NCI-H2081 treated with DMSO at 0.1 percent for 48 hours (cell line): ENCODE data around the gene FADS3.

Experiments used
- DNase-seq: peaks from one replicate; lab custom pipeline; 2025; lab: John Stamatoyannopoulos, UW

FADS3 gene

DNA sequence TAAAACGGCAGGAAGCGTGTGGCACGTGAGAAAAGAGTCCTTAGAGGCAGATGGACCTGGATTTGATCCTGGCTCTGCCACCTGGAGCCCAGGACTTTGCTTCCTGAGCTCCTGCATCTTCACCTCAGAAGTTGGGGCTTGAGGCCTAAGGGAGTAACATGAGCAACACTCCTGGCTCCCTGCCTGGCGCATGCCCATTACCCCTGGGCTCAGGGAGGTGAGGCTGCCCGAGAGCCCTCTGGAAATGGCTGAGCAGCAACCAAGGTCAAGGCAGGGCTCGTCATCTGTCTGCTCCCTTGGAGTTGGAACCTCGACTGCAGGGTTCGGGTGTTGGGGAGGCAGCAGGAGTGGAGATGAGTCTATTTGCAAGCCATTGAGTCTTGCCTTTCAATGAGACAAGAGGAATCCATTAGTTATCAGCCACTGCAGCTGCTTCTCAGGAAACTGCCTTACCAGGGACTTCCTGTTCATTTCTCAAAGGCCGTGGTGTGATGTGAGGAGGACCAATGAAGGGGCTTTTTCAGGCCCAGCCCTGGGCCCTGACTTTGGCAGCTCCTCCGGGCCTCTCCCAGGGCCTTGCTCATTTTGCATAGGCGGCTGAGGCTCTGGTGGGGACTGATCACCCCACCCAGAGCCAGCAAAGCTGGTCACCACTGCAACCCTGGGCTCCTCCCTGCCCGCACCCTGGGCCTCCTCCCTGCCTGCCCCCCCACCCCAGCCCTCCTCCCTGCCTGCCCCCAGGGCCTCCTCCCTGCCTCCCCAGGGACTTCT, 56.9 kb downstream of the FADS3 start:
- peak; percentile 29 for DNase-seq

DNA sequence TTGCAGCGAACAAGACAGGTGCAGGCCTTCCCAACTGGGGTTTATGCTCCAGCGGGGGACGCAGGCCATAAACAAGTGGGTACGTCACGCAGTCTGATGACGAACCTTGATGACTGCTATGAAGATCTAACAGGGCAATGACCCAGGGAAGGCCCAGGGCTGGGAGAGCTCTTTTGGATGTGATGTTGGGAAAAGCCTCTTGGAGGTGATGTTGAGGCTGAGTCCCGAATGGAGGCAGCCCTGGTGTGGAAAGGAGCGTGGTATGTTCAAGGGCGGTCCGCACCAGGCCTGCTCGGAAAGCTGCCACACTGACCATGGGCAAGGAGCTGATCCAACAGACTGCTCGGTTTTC, 57.4 kb downstream of the FADS3 start:
- DNase-seq, result no peak

DNA sequence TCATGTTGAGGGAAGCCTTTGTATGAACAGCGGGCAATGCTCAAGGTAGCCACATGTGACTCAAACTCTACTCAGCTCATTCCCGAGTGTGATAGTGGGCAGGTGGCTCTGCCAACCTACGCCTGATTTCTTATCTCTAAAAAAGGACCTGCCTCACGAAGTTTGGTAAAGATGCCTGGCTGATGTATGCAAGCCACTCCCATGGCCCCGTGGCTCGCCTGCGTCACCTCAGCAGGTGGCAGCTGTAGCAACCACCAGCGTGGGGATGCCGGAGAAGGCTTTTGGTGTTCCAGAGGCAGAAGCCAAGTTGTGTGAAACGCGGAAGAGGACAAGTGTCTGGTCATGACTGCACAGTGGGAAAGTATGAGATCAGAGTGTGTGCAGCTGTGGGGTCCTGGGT, 57.9 kb downstream of the FADS3 start:
- no peak for DNase-seq

DNA sequence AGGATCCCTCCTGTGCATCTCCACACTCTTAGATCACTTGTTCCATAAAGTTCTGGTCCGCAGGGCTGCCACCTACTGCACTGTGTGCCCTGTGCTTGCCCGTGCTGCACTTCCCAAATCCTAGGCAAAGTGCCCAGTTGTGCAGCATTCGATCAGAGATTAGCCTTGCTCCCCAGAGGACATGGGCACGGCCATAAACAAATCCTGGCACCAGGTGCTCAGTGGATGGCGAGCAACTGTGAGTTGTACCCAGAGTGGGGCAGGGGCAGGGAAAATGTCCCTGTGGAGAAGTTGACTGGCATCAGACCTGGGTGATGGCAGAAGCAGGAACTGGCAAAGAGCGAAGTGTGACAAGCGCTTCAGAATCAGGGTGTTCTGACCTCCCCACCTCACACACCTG, 58.6 kb downstream of the FADS3 start:
- no peak for DNase-seq

DNA sequence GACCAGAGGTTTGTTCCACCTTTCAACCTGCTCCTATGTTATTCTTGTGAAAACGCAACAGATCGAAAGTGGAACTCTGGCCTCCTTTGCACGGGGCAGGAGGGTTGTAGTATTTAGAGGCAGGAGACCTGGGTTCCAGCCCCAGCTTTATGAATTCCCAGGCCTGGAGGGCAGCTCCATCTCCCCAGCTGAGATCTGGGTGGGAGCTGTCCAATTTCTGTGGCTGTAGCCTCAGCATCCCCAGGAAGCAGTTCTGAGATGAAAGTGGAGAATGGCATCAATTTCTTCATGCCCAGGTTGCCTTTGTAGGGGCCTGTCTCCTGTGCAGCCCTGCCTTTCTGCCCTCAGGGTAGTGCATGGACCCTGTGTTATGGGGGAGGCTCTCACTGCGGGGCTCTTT, 59.1 kb downstream of the FADS3 start:
- DNase-seq, result no peak

DNA sequence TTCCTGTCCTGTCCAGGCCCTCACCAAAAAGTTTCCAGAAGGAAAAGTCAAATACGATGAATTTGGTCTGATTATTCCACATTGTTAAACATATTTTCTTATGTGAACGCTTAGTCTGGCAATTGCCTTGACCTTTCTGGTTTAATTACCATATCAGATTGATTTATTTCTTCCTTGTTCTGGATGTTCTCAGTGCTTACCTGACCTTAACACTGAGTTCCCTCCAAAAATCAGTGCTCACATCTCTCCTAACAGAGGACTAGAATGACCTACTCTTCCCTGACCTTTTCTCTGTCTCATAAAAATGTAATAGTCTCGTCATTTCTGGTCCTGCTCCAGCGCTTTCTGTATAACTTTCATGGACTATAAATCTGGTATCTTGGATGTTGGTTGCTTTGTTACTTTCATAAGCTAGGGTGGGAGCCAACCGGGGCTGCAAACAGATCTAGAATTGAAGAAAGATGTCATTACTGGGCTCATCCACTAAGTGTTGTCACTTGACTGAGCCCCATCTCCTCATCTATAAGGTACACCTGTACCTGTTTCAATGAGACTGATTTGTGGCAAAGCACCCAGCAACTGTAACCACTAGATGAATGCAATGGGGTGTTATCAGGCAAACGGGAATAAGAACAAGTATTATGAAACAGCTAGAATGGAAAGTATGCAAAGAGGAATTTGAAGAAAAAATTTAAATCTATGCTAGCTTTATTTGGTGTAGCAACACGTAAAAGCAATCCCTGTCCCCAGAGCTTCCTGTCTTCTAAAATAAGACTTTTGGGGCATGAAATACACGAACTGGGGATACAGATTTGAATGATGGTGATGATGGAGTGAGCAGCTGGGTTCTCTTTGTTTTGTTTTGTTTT, 60.9 kb downstream of the FADS3 start:
- DNase-seq, result no peak

DNA sequence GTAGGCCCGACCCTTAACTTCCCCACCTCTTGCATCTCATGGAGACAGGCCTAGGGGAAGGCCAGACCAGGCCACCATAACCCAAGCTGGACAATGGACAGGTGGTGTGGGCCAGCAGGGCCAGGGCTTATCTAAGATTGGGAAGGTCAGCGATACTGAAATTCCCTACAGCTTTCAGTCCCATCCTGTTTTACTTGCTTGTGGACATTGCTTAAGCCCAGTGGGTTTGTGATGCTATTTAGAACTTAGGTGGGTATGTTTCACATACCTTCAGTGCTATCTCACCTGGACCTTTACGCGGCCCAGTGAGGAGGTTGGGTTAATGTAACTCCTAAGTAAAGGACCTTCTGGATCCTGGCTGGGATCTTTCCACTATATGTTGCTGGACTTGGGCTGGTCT, 61.5 kb downstream of the FADS3 start:
- DNase-seq, result no peak

DNA sequence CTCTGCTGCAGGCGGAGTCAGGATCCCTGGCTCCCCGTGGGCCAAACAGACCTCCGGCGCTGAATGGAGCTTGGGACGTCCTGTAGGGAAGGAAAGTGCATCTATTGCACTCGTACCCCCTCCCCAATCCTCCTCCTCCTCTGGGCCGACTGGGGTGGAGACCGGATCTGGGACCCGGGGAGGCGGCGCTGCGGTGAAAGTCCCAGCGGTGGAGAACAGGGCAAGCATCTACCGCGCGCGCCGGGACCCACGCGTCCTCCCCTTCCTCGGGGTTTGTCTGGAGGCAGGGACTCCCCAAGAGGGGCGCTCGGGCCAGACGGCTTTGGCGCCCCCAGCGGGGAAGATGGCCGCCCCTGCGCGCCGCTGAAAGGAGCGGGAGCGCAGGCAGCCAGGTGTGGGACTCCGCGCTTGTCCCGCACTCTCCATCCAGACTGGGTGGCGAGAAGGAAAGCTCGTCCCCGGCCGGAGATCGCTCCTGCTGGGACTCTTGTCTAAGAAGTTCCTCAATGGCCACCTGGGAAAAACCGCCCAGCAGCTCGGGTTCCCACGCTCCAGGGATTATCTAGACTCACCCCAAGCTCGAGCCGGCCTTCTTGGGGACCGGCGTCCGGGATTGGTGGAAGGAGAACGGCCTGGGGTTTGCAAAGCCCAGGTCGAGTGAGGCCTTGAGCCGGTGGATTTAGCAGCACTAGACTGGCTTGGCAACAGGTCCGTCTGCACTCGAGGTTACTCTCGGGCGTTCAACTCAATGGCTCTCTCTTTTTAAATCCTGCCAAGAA, 62.5 kb downstream of the FADS3 start:
- DNase-seq, result no peak

DNA sequence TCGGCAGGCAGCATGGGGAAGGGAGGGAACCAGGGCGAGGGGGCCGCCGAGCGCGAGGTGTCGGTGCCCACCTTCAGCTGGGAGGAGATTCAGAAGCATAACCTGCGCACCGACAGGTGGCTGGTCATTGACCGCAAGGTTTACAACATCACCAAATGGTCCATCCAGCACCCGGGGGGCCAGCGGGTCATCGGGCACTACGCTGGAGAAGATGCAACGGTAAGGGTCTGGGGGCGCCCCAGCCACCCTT, 63.0 kb downstream of the FADS3 start:
- DNase-seq, result no peak

DNA sequence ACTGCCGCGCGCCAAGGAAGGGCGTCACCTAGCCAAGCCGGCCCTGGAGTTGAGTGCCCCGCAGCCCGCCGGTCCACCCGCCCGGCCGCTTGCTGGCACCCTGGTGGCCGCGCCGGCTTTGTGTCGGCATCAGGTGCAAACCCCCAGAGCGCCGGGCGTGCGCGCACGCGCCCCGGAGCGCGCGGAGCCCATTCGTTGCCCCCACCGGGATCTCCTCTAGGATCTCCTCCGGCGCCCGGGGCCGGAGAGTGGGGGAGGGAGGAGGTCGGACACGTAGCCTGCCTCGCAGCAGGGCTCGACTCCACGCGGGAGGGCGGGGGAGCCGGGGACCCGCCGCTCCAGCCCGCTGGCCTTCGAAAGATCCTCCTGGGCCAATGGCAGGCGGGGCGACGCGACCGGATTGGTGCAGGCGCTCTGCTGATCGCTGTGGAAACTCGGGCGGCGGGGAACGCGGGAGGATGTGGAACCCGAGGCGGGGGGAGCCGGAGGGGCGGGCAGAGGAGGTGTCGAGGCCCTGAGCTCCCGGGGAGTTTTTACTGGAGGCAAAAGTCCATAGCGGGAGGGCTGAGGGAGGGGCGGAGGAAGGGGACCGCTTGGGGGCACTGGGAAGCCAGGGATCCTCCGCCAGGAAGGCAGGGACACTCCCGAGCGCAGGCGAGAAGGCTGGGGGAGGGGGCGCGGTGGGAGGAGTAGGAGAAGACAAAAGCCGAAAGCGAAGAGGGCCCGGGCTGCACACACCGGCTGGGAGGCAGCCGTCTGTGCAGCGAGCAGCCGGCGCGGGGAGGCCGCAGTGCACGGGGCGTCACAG, 63.6 kb downstream of the FADS3 start, which contains the start of gene FADS2:
Gene FADS2 (plus strand): TSS at position 730 of the 808 bp plus-strand sequence. CDS start 91 bp downstream, outside the sequence.
- peak; percentile 86 for DNase-seq

DNA sequence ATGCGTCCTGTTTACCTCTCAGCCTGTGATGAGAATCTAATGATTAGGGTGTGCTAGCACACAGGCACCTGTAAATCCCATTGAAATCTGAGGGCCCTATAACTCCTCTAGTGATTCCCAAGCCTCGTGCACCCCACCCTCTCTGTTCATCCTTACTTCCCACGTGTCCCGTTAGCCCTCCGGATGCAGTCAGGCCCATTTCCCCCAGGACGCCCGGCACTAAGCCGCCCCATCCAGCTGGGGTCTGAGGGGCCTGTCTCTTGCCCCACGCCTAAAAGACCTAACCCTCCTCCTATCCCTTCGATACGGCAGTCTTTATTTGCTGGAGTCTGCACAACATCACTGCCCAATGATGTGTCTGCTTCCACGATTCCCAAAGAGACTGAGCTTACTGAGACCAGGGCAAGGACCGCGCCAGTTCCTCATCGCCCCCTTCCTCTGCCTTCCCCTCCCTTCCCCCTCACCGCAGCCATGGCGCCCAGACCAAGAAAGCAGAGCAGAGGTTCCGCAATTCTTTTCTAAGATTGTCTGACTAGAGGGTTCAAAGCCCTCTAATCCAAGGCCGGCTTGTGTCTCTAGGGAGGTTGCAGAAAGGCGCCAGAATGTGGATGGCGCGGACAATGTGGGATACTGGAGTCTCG, 64.3 kb downstream of the FADS3 start:
- DNase-seq, result no peak
